Natural killer cell (primary cell): ENCODE measurements around the gene ZNF76. TPM values are rescaled to one million over a fixed set of nuclear protein-coding genes. Genes with fewer than 3 reads are reported as not detected.

Experiments
- ATAC-seq, 3 donors: fragments of 150-1000 bp in 2 of 3; fragments of 200-7000 bp in 1 of 3; cut with Tn5 transposase; 1 replicate in 1 of 3; 2 replicates in 2 of 3; pipeline ENCODE4 v1.10.0; 2021; ENCODE audit warnings: mild to moderate bottlenecking in 2 of 3, moderate library complexity in 2 of 3
- DNase-seq, 2 donors: peaks; one replicate each; pipeline versions ENCODE4 v3.0.0 to v3.0.0-alpha.2; 2013 to 2021; ENCODE audit warnings: mixed read lengths in 1 of 2
- H3K27ac ChIP-seq: one replicate; pipeline ENCODE4 v1.5.1; 2013; ENCODE audit warnings: mild to moderate bottlenecking, low read length
- H3K27me3 ChIP-seq: one replicate; pipeline ENCODE4 v1.6.1; 2013; ENCODE audit warnings: low read length; ENCODE audit not compliant: control insufficient read depth, insufficient read depth
- H3K36me3 ChIP-seq: one replicate; pipeline ENCODE4 v1.6.1; 2013; ENCODE audit warnings: low read length; ENCODE audit not compliant: control insufficient read depth, insufficient read depth
- H3K4me1 ChIP-seq: one replicate; pipeline ENCODE4 v1.6.1; 2013; ENCODE audit warnings: low read length; ENCODE audit not compliant: control insufficient read depth, insufficient read depth
- H3K4me3 ChIP-seq: one replicate; pipeline ENCODE4 v1.5.1; 2013; ENCODE audit warnings: low read length
- H3K9me3 ChIP-seq: one replicate; pipeline ENCODE4 v1.6.1; 2013; ENCODE audit warnings: low read length; ENCODE audit not compliant: control insufficient read depth, insufficient read depth
- H3K27ac Mint-ChIP-seq, 2 donors: one replicate each; pipeline ENCODE4 v1.8.0; 2022; ENCODE audit warnings: mild to moderate bottlenecking in 2 of 2, mixed read lengths in 2 of 2, moderate library complexity in 1 of 2
- H3K27me3 Mint-ChIP-seq, 2 donors: one replicate each; pipeline ENCODE4 v1.8.0; 2022; ENCODE audit warnings: low read depth in 2 of 2, mixed read lengths in 2 of 2
- H3K36me3 Mint-ChIP-seq: one replicate; pipeline ENCODE4 v1.8.0; 2022; ENCODE audit warnings: mixed read lengths
- H3K4me1 Mint-ChIP-seq, 2 donors: one replicate each; pipeline ENCODE4 v1.8.0; 2022; ENCODE audit warnings: mixed read lengths in 2 of 2
- H3K4me3 Mint-ChIP-seq: one replicate; pipeline ENCODE4 v1.8.0; 2022; ENCODE audit warnings: mild to moderate bottlenecking, moderate library complexity, mixed read lengths
- H3K9me3 Mint-ChIP-seq, 2 donors: one replicate each; pipeline ENCODE4 v1.8.0; 2022; ENCODE audit warnings: mixed read lengths in 2 of 2
- WGBS: methylation state at CpG from one replicate; pipeline ENCODE4 v1.1.7; 2013; ENCODE audit warnings: missing lambda C conversion rate; ENCODE audit not compliant: insufficient coverage; 5-methylcytosine and 5-hydroxymethylcytosine counted together
- intact Hi-C: fragments of 100-400 bp; cut with micrococcal nuclease; formaldehyde crosslinking; loops from one replicate; pipeline ENCODE4 v1.14.2; 2022
- total RNA-seq, 4 donors: library from RNA; stranded (reverse); fragments of 120-200 nt in 1 of 4; gene quantifications; one replicate each; pipeline versions ENCODE4 v1.2.3 to v1.2.4, GENCODE V29; 2013 to 2022
- TF ChIP-seq, protein P1 (sequence below): fragments of 200-600 bp; IDR thresholded peaks from one replicate; pipeline ENCODE4 v1.8.0; 2022; ENCODE audit warnings: antibody characterized with exemption

ZNF76 gene
- total RNA-seq, 3 donors from 2014 or later (not counting 1 experiment from before 2014, with no cell fraction given) = 62.7 to 81.6 (median 64.6) TPM

- ATAC-seq (no peak), DNase-seq (no peak)
- H3K36me3 ChIP-seq = no peaks in the 10 kb centered on the region
- intact Hi-C loops = no loop called here
- Mint-ChIP-seq H3K4me1 (peaks cover 47 to 49% of the 10 kb centered on the region in 2 donors), H3K36me3 (no peaks in the 10 kb centered on the region), H3K27me3 (no peaks in the 10 kb centered on the region), H3K4me3 (no peak overlapping the region), H3K9me3 (no peaks in the 10 kb centered on the region), H3K27ac (peak overlapping the region in 1 of 2 donors; percentile 97)
- H3K9me3 ChIP-seq = no peaks in the 10 kb centered on the region
- H3K27ac ChIP-seq = no peak overlapping the region
- TF ChIP-seq, protein P1, sequence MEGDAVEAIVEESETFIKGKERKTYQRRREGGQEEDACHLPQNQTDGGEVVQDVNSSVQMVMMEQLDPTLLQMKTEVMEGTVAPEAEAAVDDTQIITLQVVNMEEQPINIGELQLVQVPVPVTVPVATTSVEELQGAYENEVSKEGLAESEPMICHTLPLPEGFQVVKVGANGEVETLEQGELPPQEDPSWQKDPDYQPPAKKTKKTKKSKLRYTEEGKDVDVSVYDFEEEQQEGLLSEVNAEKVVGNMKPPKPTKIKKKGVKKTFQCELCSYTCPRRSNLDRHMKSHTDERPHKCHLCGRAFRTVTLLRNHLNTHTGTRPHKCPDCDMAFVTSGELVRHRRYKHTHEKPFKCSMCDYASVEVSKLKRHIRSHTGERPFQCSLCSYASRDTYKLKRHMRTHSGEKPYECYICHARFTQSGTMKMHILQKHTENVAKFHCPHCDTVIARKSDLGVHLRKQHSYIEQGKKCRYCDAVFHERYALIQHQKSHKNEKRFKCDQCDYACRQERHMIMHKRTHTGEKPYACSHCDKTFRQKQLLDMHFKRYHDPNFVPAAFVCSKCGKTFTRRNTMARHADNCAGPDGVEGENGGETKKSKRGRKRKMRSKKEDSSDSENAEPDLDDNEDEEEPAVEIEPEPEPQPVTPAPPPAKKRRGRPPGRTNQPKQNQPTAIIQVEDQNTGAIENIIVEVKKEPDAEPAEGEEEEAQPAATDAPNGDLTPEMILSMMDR = no peak
- WGBS = 97% methylated on average over 2 of the region's 2 CpGs
- H3K4me1 ChIP-seq = peaks cover 2% of the 10 kb centered on the region
- H3K4me3 ChIP-seq = no peak overlapping the region
- H3K27me3 ChIP-seq = no peaks in the 10 kb centered on the region
Observed at GRCh38 chr6:35265523-35265922, 6.0 kb downstream of the ZNF76 start.

- Histone ChIP-seq H3K27ac (no peak overlapping the region), H3K27me3 (no peaks in the 10 kb centered on the region), H3K4me3 (no peak overlapping the region), H3K4me1 (no peaks in the 10 kb centered on the region), H3K36me3 (no peaks in the 10 kb centered on the region), H3K9me3 (no peaks in the 10 kb centered on the region)
- Mint-ChIP-seq H3K4me3 (no peak overlapping the region), H3K27me3 (no peaks in the 10 kb centered on the region), H3K4me1 (peaks cover 31 to 32% of the 10 kb centered on the region in 2 donors), H3K27ac (no peak overlapping the region), H3K36me3 (no peaks in the 10 kb centered on the region), H3K9me3 (no peaks in the 10 kb centered on the region)
- intact Hi-C loops = no loop called here
- TF ChIP-seq, protein P1 = no peak
- DNase-seq (no peak), ATAC-seq (no peak)
- 98% methylated on average over 8 of the region's 8 CpGs for WGBS
Observed at GRCh38 chr6:35267446-35267845, 7.9 kb downstream of the ZNF76 start.

DNA sequence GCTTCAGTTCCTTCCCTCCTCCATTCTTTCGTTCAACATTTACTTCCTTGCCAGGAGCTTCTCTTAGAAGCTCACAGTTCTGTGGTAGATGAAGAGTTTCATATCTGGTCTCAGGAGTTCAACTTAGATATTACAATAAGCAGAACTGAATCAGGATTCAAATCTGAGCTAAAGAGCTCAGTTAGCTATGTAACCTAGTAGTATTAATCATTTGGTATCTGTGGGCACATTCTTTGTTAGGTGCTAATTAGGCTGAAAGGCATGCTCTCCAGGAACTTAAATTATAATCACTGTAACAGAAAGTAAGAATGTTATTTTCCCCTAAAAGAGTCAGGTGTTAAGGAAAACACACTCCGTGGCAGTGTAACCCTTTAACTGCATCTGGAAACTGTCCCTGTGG is 8.4 kb downstream of the ZNF76 start:
- DNase-seq (no peak), ATAC-seq (no peak)
- Mint-ChIP-seq H3K27me3 (no peaks in the 10 kb centered on the region), H3K4me3 (no peak overlapping the region), H3K27ac (no peak overlapping the region), H3K9me3 (no peaks in the 10 kb centered on the region), H3K36me3 (no peaks in the 10 kb centered on the region), H3K4me1 (peaks cover 26 to 27% of the 10 kb centered on the region in 2 donors)
- Histone ChIP-seq H3K27me3 (no peaks in the 10 kb centered on the region), H3K9me3 (no peaks in the 10 kb centered on the region), H3K36me3 (no peaks in the 10 kb centered on the region), H3K4me1 (no peaks in the 10 kb centered on the region), H3K27ac (no peak overlapping the region), H3K4me3 (no peak overlapping the region)
- intact Hi-C loops = no loop called here
- TF ChIP-seq, protein P1 = no peak
- 100% methylated on average over 1 of the region's 2 CpGs for WGBS

- no peaks in the 10 kb centered on the region for H3K27me3 Mint-ChIP-seq
- intact Hi-C loops = no loop called here
Observed at GRCh38 chr6:35272005-35272404, 12.5 kb downstream of the ZNF76 start.

More at GRCh38 chr6:35272005-35272404, 12.5 kb downstream of the ZNF76 start:
- H3K4me1 ChIP-seq = no peaks in the 10 kb centered on the region
- H3K9me3 ChIP-seq = no peaks in the 10 kb centered on the region
- no peak for DNase-seq
- Mint-ChIP-seq H3K4me1 (peaks cover 5 to 8% of the 10 kb centered on the region in 2 donors), H3K27ac (no peak overlapping the region), H3K9me3 (no peaks in the 10 kb centered on the region), H3K4me3 (no peak overlapping the region), H3K36me3 (no peaks in the 10 kb centered on the region)
- no peak overlapping the region for H3K27ac ChIP-seq
- no peak overlapping the region for H3K4me3 ChIP-seq
- H3K36me3 ChIP-seq = no peaks in the 10 kb centered on the region
- TF ChIP-seq, protein P1 = no peak
- no peak for ATAC-seq
- WGBS = 93% methylated on average over 2 of the region's 2 CpGs
- no peaks in the 10 kb centered on the region for H3K27me3 ChIP-seq
